Right ventricle myocardium inferior (tissue), 1 donor: Measurements from ENCODE around the gene BHLHA9. TPM values are rescaled to one million over a fixed set of nuclear protein-coding genes. Genes with fewer than 3 reads are reported as not detected.
A peak's percentile ranks its signal among the peaks of the same experiment; 100 is the strongest.
"Not testable (repeated sequence)": the region's sequence is repeated elsewhere in the genome, so short reads cannot be mapped to it uniquely, and the experiment has no call there.

ENCODE experiments used
- ATAC-seq: fragments of 200-7000 bp; cut with Tn5 transposase; one replicate; pipeline ENCODE4 v1.9.1; 2020; ENCODE audit warnings: mild to moderate bottlenecking, moderate library complexity
- DNase-seq: peaks from one replicate; pipeline ENCODE4 v3.0.0; 2021; ENCODE audit errors: missing footprints
- intact Hi-C: fragments of 100-400 bp; cut with DNase I; formaldehyde crosslinking; loops from one replicate; pipeline ENCODE4 v1.11.0; 2022
- long read RNA-seq: library from polyadenylated mRNA; unstranded; transcript quantifications from one replicate; pipeline ENCODE4 v2.0.0, GENCODE V29; 2021
- total RNA-seq: library from RNA; stranded (reverse); fragmentation: NEBNext Ultra II Directional; extraction: Animal tissue kit (Norgen Biotek cat#: 25700); gene quantifications from one replicate; pipeline ENCODE4 v1.2.1, GENCODE V29; 2021
- donor health status: DM: no; HTN: yes; CAD: no; lungs with severe emphysema.

Gene BHLHA9
- total RNA-seq, result not detected
- long read RNA-seq, result 0 reads

DNA sequence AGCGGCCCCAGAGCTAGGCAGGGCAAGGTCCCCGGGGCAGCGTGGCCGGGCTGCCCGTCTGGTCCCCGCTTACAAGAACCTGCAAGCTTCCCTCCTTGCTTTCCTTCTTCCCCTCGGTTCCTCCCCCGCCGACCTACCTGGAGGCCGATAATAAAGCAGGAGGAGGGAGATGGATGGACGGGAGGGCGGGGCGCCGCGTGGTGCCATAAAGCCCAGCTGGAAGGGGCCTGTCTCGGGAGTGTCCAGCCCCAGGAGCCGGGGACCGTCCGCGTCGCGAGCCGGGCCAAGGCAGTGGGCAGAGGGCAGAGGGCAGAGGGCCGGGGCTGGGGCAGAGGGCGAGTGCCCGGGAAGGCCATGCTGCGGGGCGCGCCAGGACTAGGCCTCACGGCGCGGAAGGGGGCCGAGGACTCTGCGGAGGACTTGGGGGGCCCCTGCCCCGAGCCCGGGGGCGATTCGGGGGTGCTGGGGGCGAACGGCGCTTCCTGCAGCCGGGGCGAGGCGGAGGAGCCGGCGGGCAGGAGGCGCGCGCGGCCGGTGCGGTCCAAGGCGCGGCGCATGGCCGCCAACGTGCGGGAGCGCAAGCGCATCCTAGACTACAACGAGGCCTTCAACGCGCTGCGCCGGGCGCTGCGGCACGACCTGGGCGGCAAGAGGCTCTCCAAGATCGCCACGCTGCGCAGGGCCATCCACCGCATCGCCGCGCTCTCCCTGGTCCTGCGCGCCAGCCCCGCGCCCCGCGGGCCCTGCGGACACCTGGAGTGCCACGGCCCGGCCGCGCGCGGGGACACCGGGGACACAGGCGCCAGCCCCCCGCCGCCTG is at the start of gene BHLHA9:
BHLHA9 (plus strand) TSS at position 235 of the 820 bp plus-strand sequence; CDS start at position 355, 120 bp downstream.
- DNase-seq (no peak), ATAC-seq (no peak)
- intact Hi-C loops, result no loop called here

DNA sequence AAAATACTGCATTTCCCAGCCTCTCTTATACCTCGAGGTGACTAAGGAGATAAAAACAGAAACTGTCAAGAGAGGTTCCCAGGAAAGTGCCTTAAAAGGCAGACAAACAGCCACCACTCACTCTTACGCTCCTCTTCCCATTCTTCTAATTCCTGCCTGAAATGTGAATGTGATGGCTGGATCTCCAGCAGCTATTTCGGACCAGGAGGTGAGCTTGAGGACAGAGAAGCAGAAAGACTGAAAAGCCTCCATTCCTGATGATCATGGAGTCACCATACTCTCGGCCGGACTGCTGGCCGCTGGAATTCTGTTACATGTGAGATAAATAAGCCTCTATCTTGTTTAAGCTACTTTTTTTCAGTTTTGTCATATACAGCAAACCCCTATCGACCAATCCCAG is 49.0 kb upstream of the BHLHA9 start:
- ATAC-seq (no peak), DNase-seq (no peak)
- intact Hi-C loops, result no loop called here

- no peak for DNase-seq
- intact Hi-C loops, result no loop called here
- ATAC-seq, result no peak
Observed at GRCh38 chr17:1222321-1222720, 47.9 kb upstream of the BHLHA9 start.

- no peak for ATAC-seq
- intact Hi-C loops, result no loop called here
Observed at GRCh38 chr17:1223662-1224061, 46.6 kb upstream of the BHLHA9 start.

GRCh38 chr17:1224330-1224729 is 45.9 kb upstream of the BHLHA9 start:
- no peak for DNase-seq
- intact Hi-C loops, result no loop called here
- ATAC-seq, result no peak

More at GRCh38 chr17:1223662-1224061, 46.6 kb upstream of the BHLHA9 start:
- no peak for DNase-seq

DNA sequence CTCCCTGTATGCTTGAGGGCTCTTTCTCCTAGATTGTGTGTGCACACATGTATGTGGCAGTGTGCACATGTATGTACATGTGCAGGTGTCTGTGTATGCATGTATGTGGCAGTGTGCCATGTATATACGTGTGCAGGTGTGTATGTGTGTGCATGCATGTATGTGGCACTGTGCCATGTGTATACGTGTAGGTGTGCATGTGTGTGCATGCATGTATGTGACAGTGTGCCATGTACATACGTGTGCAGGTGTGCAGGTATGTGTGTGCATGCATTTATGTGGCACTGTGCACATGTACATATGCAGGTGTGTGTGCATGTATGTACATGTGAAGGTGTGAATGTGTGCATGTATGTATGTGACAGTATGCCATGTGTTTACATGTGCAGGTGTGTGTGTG is 43.9 kb upstream of the BHLHA9 start:
- ATAC-seq (no peak), DNase-seq (no peak)
- intact Hi-C loops, result no loop called here

- intact Hi-C loops, result no loop called here
- ATAC-seq, result no peak
- DNase-seq, result no peak
Observed at GRCh38 chr17:1227365-1227764, 42.9 kb upstream of the BHLHA9 start.

DNA sequence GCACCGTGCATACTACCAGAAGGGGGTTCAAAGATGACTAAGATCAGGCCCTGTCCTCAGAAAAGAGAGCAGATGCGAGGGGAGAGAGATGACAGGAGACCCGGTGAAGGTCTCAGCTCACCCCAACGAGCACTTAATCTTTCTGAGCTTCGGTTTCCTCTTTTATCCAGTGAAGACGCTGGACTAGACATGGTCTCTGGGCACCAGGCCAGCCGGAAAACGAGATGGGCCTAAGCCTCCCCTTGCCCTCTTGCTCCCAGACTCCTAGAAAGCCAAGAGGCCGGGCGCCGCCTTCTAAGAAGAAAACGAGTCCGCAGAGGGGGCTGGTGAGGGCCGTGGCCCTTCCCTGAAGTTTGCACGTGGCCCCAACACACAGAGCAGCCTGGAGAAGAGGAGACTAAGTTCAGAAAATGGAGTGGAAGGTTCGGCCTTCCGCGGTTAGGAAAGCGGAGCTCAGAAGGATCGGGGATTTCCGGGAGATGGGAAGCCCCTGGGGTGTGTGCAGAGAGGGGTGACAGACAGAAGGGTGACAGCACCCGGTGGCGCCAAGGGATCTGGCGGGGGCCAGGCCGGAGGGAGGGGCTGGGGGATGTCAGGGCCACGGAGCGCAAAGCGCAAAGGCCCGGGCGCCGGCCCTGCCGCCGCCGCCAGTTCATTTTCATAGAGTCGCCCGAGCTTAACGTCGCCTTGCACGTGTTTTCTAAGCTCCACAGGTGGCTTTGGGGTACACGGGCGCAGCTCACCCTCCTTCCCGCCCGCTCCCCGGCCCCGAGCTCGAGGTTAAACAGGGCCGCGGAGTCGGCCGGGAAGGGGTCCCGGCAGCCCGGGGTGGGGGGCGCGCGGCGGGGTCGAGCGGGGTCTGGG is 42.1 kb upstream of the BHLHA9 start:
- intact Hi-C loops, result no loop called here
- no peak for ATAC-seq
- peak; percentile 72 for DNase-seq

DNA sequence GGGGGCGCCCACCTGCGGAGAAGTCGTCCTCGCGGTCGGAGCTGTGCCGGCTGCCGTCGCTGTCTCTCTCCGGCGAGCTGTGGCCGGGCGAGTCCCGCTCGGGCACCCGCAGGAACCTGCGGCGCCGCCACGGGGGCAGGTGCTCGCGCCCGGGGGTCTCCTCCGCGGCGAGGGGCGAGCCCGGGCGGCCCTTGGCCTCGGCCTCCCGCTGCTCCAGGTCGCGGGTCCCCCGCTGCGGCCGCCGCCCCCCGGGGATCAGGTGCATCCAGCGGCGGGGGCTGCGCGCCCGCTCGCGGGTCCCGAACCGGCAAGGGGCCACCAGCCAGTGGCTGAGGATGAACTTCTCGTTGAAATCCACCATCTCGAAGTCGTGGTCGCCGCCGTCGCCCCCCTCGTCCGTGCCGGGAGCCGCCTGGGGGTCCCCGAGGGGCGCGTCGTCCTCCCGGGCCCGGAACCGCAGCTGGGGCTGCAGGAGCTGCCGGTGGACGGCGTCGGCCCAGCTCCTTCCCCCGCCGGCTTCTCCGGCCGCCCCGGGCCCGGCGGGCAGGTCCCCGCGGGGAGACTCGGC is 41.4 kb upstream of the BHLHA9 start:
- DNase-seq (no peak), ATAC-seq (no peak)
- intact Hi-C loops, result no loop called here

GRCh38 chr17:1229349-1229899 is 40.8 kb upstream of the BHLHA9 start:
- ATAC-seq (peak; percentile 65), DNase-seq (peak; percentile 91)
- intact Hi-C loops, result no loop called here

DNA sequence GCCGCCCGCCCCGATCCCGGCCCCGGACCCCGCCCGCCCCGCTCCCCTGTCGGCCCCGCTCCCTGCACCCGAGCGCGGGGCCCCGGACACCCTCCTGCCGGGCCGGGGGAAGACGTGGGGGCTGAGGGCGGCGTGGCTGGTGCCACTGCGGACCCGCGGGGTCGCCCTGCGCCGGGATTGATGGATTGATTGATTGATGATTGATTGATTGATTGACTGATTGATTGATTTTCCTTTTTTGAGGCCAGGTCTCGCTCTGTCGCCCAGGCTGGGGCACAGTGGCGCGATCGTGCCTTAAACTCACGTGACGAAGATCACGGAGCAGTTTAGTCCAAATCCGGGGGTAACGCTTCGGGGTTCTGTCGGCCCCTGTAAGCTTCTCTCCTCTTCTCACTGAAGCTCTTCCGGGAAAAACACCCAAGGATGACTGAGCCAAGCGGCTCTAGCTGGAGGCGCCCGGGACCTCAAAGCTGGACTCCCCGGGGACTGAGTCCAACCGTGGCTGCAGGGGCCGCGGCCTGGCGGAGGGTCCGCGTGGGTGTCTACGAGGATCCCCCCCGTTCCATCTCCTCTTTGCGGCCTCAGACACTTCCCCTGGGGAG is 40.2 kb upstream of the BHLHA9 start:
- intact Hi-C loops, result no loop called here
- DNase-seq (no peak), ATAC-seq (no peak)

- ATAC-seq (peak; percentile 51), DNase-seq (peak; percentile 80)
- intact Hi-C loops, result no loop called here
Observed at GRCh38 chr17:1231456-1231855, 38.8 kb upstream of the BHLHA9 start.

DNA sequence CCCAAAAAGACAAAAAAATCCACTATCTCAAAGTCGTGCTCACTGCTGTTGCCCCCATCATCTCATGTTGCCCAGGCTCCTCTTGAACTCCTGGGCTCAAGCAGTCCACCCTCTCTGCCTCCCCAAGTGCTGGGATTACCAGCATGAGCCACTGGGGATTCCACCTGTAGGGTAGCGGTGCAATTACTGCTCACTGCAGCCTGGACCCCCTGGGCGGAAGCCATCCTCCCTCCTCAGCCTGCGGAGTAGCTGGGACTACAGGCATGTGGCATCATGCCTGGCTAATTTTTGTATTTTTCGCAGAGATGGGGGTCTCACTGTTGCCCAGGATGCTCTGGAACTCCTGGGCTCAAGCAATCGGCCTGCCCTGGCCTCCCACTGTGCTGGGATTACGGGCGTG is 37.9 kb upstream of the BHLHA9 start:
- intact Hi-C loops, result no loop called here
- ATAC-seq, result no peak
- no peak for DNase-seq

DNA sequence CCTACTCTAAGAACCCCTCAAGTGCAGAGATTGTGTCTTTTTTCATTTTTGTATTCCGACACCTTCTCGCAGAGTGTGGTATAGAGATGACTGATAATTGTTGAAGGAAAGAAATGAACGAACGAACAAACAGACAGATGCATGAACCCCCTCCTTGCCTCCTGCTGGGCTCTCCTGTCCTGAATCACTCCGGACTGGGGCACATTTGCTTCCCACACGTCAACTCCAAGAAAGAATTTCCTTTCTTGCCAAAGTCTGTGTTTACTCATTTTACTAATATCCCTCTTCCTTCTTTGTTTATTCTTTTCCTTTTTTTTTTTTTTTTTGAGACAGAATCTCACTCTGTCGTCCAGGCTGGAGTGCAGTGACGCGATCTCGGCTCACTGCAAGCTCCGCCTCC is 37.5 kb upstream of the BHLHA9 start:
- intact Hi-C loops, result no loop called here
- ATAC-seq, result no peak
- no peak for DNase-seq

DNA sequence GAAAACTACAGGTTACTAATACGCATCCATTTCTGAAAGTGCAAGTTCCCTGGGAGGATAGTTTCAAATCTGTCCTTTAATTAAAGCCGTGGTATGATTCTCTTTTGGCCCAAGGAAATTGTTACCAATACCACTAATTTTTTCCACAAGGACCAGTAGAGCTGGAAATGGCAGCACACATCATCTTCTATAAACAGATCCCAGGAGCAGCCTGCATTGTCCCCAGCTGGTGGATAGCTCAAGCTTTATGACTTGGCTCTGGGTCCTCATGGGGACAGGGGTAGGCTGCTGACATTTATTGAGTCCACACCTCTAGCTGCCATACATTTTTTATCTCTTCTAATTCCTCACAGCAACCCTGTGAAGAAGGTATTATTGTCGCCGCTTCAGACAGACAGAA is 35.8 kb upstream of the BHLHA9 start:
- intact Hi-C loops, result no loop called here

DNA sequence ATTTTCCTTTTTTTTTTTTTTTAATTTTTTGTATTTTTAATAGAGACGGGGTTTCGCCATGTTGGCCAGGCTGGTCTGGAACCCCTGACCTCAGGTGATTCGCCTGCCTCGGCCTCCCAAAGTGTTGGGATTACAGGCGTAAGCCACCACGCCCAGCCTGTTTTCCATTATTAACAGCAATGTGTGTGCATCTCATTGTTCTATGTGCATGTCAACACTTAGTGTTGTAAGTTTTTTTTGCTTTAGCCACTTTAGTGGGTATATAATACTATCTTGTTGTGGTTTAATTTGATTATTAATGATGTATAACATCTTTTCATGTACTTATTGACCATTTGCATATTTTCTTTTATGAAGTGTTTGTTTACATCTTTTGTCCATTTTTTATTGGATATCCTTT is 32.8 kb upstream of the BHLHA9 start:
- intact Hi-C loops, result no loop called here

More for the DNA sequence above, 35.8 kb upstream of the BHLHA9 start:
- peak; percentile 43 for ATAC-seq
- no peak for DNase-seq

DNA sequence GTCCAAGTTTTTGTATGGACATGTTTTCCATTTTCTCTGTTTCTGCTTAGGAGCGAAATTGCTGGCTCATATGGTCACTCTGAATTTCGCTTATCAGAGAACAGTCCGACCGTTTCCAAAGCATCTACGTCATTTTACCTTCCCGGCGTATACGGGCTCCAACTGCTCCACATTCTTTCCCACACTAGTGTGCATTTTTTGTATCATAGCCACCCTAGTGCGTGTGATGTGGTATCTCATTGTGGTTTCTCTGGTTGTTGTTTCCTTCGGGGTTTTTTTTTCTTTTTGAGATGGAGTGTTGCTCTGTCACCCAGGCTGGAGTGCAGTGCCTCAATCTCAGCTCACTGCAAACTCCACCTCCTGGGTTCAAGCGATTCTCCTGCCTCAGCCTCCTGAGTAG is 31.0 kb upstream of the BHLHA9 start:
- ATAC-seq (no peak), DNase-seq (no peak)
- intact Hi-C loops, result no loop called here

More for the DNA sequence above, 32.8 kb upstream of the BHLHA9 start:
- no peak for DNase-seq
- no peak for ATAC-seq

DNA sequence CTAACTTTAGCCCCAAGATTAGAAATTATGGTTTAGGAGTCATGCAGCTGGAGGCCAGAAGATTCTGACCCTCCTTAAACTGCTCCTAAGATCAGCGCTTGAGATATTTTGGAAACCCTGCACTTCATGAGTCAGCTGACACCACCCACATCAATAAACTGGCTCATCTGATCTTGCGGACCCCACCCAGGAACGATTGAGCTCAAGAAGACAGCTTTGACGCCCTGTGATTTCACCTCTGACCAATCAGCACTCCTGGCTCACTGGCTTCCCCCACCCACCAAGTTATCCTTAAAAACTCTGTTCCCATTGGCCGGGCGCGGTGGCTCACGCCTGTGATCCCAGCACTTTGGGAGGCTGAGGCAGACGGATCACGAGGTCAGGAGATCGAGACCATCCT is 29.8 kb upstream of the BHLHA9 start:
- ATAC-seq, intact Hi-C loops, DNase-seq: not testable (repeated sequence)

DNA sequence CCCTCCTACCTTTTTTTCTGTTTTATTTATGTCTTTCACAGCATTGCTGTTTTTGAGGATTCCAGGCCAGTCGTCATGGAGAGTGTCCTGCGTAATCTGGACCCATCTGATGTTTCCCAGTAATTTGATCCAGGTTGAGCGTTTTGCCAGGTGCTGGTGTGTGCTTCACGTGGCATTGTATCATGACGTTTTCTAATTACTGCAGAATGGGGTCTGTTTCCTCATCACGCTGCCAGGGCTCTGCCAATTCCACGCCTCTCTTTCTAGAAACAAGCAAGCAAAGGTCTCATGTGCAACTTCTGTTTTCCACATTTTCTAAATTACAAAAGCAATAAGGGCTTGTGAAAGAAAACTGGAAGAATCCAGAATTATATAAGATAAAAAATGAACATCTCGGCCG is 28.3 kb upstream of the BHLHA9 start:
- ATAC-seq, result no peak
- DNase-seq, result no peak
- intact Hi-C loops, result no loop called here
